Endothelial cell of umbilical vein (primary cell): ENCODE data around the gene SGPL1. TPM values are rescaled to one million over a fixed set of nuclear protein-coding genes. Genes with fewer than 3 reads are reported as not detected.

Experiments used
- BruUV-seq: library from RNA; stranded (reverse); fragments of 400-500 nt; replicated peaks from 2 replicates; lab custom pipeline; 2021; lab: Mats Ljungman, UMichigan
- CTCF ChIA-PET: fragments of 300-600, 350-600 bp; sonication (Branson Sonifier 250); formaldehyde crosslinking; loops from one replicate; lab custom pipeline; 2021; ENCODE audit warnings: antibody characterized with exemption, inconsistent platforms; lab: Charles Lee
- POLR2A ChIA-PET: fragments of 300-600, 350-600 bp; sonication (Branson Sonifier 250); formaldehyde crosslinking; loops from one replicate; lab custom pipeline; 2021; ENCODE audit warnings: antibody characterized with exemption, inconsistent platforms; lab: Charles Lee
- DNase-seq: peaks from one replicate; pipeline ENCODE4 v3.0.0-alpha.2; 2011; ENCODE audit warnings: low read depth, low spot score
- FAIRE-seq: peaks from 2 replicates; lab custom pipeline; 2011; peaks lifted over from hg19 to GRCh38; lab: Jason Lieb, UNC
- H2AFZ ChIP-seq: 2 replicates; pipeline ENCODE4 v1.6.0; 2012; ENCODE audit warnings: low read depth, low read length, control low read depth, inconsistent platforms
- H3K27ac ChIP-seq: 2 replicates; pipeline ENCODE4 v1.5.1; 2011; ENCODE audit warnings: low read depth, mild to moderate bottlenecking, control low read depth, low read length, moderate library complexity; ENCODE audit not compliant: insufficient read depth
- H3K27me3 ChIP-seq, 2 experiments: 2 replicates each; pipeline versions ENCODE4 v1.6.0 to v1.6.1; 2011; ENCODE audit warnings: low read length in 2 of 2, mixed read lengths in 1 of 2; ENCODE audit not compliant: control insufficient read depth in 2 of 2, insufficient read depth in 2 of 2
- H3K36me3 ChIP-seq, 2 experiments: 2 replicates in 1 of 2; 3 replicates in 1 of 2; pipeline ENCODE4 v1.5.1; 2011; ENCODE audit warnings: low read length in 2 of 2, mild to moderate bottlenecking in 1 of 2, moderate library complexity in 1 of 2; ENCODE audit not compliant: control insufficient read depth in 2 of 2, insufficient read depth in 2 of 2; ENCODE audit errors: extremely low read depth in 1 of 2
- H3K4me1 ChIP-seq: 3 replicates; pipeline ENCODE4 v1.5.1; 2011; ENCODE audit warnings: mild to moderate bottlenecking, low read length; ENCODE audit not compliant: control insufficient read depth, insufficient read depth; ENCODE audit errors: extremely low read depth
- H3K4me2 ChIP-seq: 2 replicates; pipeline ENCODE4 v1.6.1; 2011; ENCODE audit warnings: low read length, control low read depth, mixed read lengths; ENCODE audit not compliant: insufficient read depth
- H3K4me3 ChIP-seq, 3 experiments: fragments of 200-600 bp in 1 of 3; sonication (generic), shearing (Covaris generic) in 1 of 3; replicated peaks in 1 of 3; 2 replicates each; pipeline ENCODE4 v1.5.1; 2011 to 2016; ENCODE audit warnings: control low read depth in 3 of 3, low read length in 3 of 3, mild to moderate bottlenecking in 2 of 3, inconsistent platforms in 1 of 3, low read depth in 1 of 3, moderate library complexity in 1 of 3; ENCODE audit not compliant: insufficient read depth in 1 of 3
- H3K79me2 ChIP-seq: 2 replicates; pipeline ENCODE4 v1.6.0; 2012; ENCODE audit warnings: low read length, inconsistent platforms; ENCODE audit not compliant: control insufficient read depth, insufficient read depth
- H3K9ac ChIP-seq: replicated peaks from 2 replicates; pipeline ENCODE3; 2011; ENCODE audit warnings: low read length, control low read depth; ENCODE audit not compliant: insufficient read depth; ENCODE audit errors: extremely low read depth
- H3K9me1 ChIP-seq: replicated peaks from 3 replicates; pipeline ENCODE4 v1.6.0; 2011; ENCODE audit warnings: mild to moderate bottlenecking, low read length; ENCODE audit not compliant: control insufficient read depth, insufficient read depth; ENCODE audit errors: extremely low read depth
- H3K9me3 ChIP-seq: replicated peaks from 2 replicates; pipeline ENCODE4 v1.5.1; 2012; ENCODE audit warnings: low read length, inconsistent platforms; ENCODE audit not compliant: control insufficient read depth, insufficient read depth
- H4K20me1 ChIP-seq: replicated peaks from 2 replicates; pipeline ENCODE3; 2011; ENCODE audit warnings: mild to moderate bottlenecking, low read length; ENCODE audit not compliant: control insufficient read depth, insufficient read depth; ENCODE audit errors: extremely low read depth
- CTCF ChIP-seq, 2 donors: IDR thresholded peaks; 1 replicate in 1 of 2; 2 replicates in 1 of 2; pipeline ENCODE4 v1.5.1; 2011; ENCODE audit warnings: low read length in 2 of 2, mild to moderate bottlenecking in 2 of 2, moderate library complexity in 2 of 2, control low read depth in 1 of 2, inconsistent platforms in 1 of 2, low read depth in 1 of 2; ENCODE audit not compliant: insufficient read depth in 1 of 2; ENCODE audit errors: extremely low read depth in 1 of 2
- EZH2 ChIP-seq: IDR thresholded peaks from 2 replicates; pipeline ENCODE4 v1.6.1; 2012; ENCODE audit warnings: borderline replicate concordance, low read depth, mild to moderate bottlenecking, moderate library complexity, low read length, inconsistent platforms; ENCODE audit not compliant: severe bottlenecking
- FOS ChIP-seq: IDR thresholded peaks from 2 replicates; pipeline ENCODE4 v1.6.1; 2011; ENCODE audit warnings: mild to moderate bottlenecking, low read length, moderate library complexity, borderline replicate concordance; ENCODE audit not compliant: insufficient read depth
- GATA2 ChIP-seq: IDR thresholded peaks from 2 replicates; pipeline ENCODE4 v1.7.0; 2011; ENCODE audit warnings: low read depth, mild to moderate bottlenecking, moderate library complexity, mixed read lengths, low read length; ENCODE audit not compliant: insufficient read length, insufficient read depth
- JUN ChIP-seq: IDR thresholded peaks from 2 replicates; pipeline ENCODE4 v1.6.1; 2011; ENCODE audit warnings: borderline replicate concordance, low read depth; ENCODE audit not compliant: insufficient read length, insufficient read depth
- MAX ChIP-seq: IDR thresholded peaks from 2 replicates; pipeline ENCODE4 v1.6.1; 2011; ENCODE audit not compliant: insufficient read depth, insufficient read length
- MYC ChIP-seq: IDR thresholded peaks from one replicate; pipeline ENCODE4 v1.6.1; 2011; ENCODE audit warnings: mild to moderate bottlenecking, low read depth, low read length
- POLR2A ChIP-seq: IDR thresholded peaks from 2 replicates; pipeline ENCODE4 v1.6.1; 2012; ENCODE audit warnings: low read depth, mild to moderate bottlenecking, control low read depth, low read length
- POLR2AphosphoS5 ChIP-seq: IDR thresholded peaks from 2 replicates; pipeline ENCODE4 v1.6.1; 2012; ENCODE audit warnings: low read depth, mild to moderate bottlenecking, control low read depth, low read length, moderate library complexity; ENCODE audit not compliant: insufficient read depth
- dilution Hi-C: fragments of 300-500 bp; cut with MboI; formaldehyde crosslinking; loops from one replicate; pipeline ENCODE4 v1.15.0; 2019; ENCODE audit warnings: low sequenced_read_pairs; ENCODE audit not compliant: extremely low pct_ligation_motif_present
- intact Hi-C: fragments of 100-400 bp; cut with micrococcal nuclease; formaldehyde crosslinking; loops from one replicate; pipeline ENCODE4 v1.10.0; 2022
- polyA plus RNA-seq, 4 experiments: library from polyadenylated mRNA; depleted of rRNA in 3 of 4; stranded (reverse) in 3 of 4; unstranded in 1 of 4; fragments of >200 nt; gene quantifications; 2 replicates each; pipeline versions ENCODE4 v1.2.1 to v1.2.3, GENCODE V29; 2011 to 2012; ENCODE audit warnings: missing spikeins in 1 of 4
- total RNA-seq: library from RNA; stranded (reverse); gene quantifications from 2 replicates; pipeline ENCODE4 v1.2.3, GENCODE V29; 2021

Gene SGPL1
- total and polyA plus RNA-seq, 2 donors (not counting 3 experiments of a cell fraction or from before 2014, with no cell fraction given) = 11.4 to 25.2 TPM

DNA sequence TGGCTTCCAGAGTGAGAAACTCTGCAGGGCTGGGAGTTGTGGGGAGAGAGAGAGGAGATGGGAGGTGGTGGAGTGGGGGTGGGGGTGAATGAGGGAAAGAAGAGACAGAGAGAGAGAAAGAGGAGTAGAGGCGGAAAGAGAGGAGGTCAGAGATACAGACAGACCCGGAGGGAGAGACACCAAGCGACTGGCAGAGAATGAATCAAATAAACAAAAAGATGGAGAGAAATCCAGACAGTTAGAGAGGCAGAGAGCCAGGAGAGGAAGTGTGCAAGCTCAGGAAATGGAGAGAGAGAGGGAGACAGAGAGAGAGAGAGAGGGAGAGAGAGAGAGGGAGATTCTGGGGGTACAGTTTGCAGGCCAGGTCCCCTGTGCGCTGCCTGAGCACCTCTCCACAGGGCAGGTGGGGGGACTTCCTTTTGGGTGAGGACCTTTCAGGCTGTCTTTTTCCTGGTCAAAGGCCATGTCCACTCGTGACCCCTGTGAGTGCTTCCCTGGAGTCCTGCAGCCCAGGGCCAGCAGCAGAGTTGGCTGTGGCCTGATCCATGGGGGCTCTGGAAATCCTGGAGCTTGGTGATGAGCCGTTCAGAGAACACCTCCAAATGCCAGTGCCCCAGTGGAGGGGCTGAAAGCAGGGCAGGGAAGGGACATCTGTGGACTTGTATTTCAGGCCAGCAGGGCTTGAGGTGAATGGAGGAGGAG lies 97.6 kb downstream of the SGPL1 start:
- H3K4me1 ChIP-seq = no peaks in the 10 kb centered on the region
- H3K27ac ChIP-seq = no peak overlapping the region
- H3K27me3 ChIP-seq = peaks cover 0 to 10% of the 10 kb centered on the region in 2 experiments
- H3K9ac ChIP-seq = no peak overlapping the region
- no peaks in the 10 kb centered on the region for H4K20me1 ChIP-seq
- H3K79me2 ChIP-seq = no peaks in the 10 kb centered on the region
- H3K9me3 ChIP-seq = no peaks in the 10 kb centered on the region
- dilution Hi-C loops (no loop called here), intact Hi-C loops (no loop called here)
- H2AFZ ChIP-seq = no peak overlapping the region
- CTCF ChIA-PET = interaction anchor here (0.6 to 3.6 kb wide), 4 partner anchors 8 to 13 kb away, joined by 3 to 15 read pairs (median 3); no protein-coding TSS in a partner anchor
- DNase-seq (no peak), FAIRE-seq (no peak)
- no peak overlapping the region for H3K4me3 ChIP-seq
- no peak overlapping the region for H3K4me2 ChIP-seq
- POLR2A ChIA-PET = no interaction called here
- no TSS peak for BruUV-seq
- no peak for TF ChIP-seq GATA2
- no peak for TF ChIP-seq FOS
- no peak for TF ChIP-seq EZH2
- TF ChIP-seq POLR2A = no peak
- no peak for TF ChIP-seq MAX
- TF ChIP-seq POLR2AphosphoS5 = no peak
- TF ChIP-seq CTCF (IDR thresholded peaks at IDR 0.05; ENCODE audit: extremely low read depth in 1 of 2, insufficient read depth in 1 of 2, low read depth in 1 of 2, low read length in 2 of 2) = no peak
- TF ChIP-seq MYC = no peak
- no peak for TF ChIP-seq JUN
- H3K36me3 ChIP-seq = no peaks in the 10 kb centered on the region
- H3K9me1 ChIP-seq = no peaks in the 10 kb centered on the region
